ENCODE results near the gene STMP1. TPM values are rescaled to one million over a fixed set of nuclear protein-coding genes. Genes with fewer than 3 reads are reported as not detected.

The STMP1 gene
- total RNA-seq, 1 donor from 2014 or later, result 46.3 TPM

GRCh38 chr7:135723411-135723810 lies 61.1 kb downstream of the STMP1 start:
- no peak overlapping the region for H3K4me3 Mint-ChIP-seq
- TF ChIP-seq CTCF (IDR thresholded peaks at IDR 0.05; ENCODE audit: unreplicated experiment), result no peak
- H3K27ac Mint-ChIP-seq, result no peak overlapping the region
- no peak for DNase-seq (ENCODE audit: low spot score in 2 of 2, unreplicated experiment in 2 of 2)
- H3K4me1 Mint-ChIP-seq, result peaks cover 11% of the 10 kb centered on the region
- H3K9me3 Mint-ChIP-seq, result no peaks in the 10 kb centered on the region
- no peaks in the 10 kb centered on the region for H3K27me3 Mint-ChIP-seq (ENCODE audit: low read depth)
- no peaks in the 10 kb centered on the region for H3K36me3 Mint-ChIP-seq

Other genes starting within 250 kb of the STMP1 start
- 33.4 to 36.9 TPM (median 36.5 TPM) in 3 replicates for gene CNOT4, start 152.4 kb upstream of the STMP1 start, total RNA-seq
- gene NUP205, start 104.6 kb upstream of the STMP1 start, total RNA-seq, result 81.9 to 82.7 TPM (median 82.4 TPM) in 3 replicates
- 0.09 to 0.14 TPM in 2 of 3 replicates, not detected in the other for gene SLC13A4, start 65.7 kb downstream of the STMP1 start, total RNA-seq
- not detected in 3 replicates for gene FAM180A, start 86.3 kb downstream of the STMP1 start, total RNA-seq